ENCODE data around the gene FLNB.

Gene FLNB, protein sequence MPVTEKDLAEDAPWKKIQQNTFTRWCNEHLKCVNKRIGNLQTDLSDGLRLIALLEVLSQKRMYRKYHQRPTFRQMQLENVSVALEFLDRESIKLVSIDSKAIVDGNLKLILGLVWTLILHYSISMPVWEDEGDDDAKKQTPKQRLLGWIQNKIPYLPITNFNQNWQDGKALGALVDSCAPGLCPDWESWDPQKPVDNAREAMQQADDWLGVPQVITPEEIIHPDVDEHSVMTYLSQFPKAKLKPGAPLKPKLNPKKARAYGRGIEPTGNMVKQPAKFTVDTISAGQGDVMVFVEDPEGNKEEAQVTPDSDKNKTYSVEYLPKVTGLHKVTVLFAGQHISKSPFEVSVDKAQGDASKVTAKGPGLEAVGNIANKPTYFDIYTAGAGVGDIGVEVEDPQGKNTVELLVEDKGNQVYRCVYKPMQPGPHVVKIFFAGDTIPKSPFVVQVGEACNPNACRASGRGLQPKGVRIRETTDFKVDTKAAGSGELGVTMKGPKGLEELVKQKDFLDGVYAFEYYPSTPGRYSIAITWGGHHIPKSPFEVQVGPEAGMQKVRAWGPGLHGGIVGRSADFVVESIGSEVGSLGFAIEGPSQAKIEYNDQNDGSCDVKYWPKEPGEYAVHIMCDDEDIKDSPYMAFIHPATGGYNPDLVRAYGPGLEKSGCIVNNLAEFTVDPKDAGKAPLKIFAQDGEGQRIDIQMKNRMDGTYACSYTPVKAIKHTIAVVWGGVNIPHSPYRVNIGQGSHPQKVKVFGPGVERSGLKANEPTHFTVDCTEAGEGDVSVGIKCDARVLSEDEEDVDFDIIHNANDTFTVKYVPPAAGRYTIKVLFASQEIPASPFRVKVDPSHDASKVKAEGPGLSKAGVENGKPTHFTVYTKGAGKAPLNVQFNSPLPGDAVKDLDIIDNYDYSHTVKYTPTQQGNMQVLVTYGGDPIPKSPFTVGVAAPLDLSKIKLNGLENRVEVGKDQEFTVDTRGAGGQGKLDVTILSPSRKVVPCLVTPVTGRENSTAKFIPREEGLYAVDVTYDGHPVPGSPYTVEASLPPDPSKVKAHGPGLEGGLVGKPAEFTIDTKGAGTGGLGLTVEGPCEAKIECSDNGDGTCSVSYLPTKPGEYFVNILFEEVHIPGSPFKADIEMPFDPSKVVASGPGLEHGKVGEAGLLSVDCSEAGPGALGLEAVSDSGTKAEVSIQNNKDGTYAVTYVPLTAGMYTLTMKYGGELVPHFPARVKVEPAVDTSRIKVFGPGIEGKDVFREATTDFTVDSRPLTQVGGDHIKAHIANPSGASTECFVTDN (N-terminal part only)

GRCh38 chr3:58008141-58009025 is at the start of gene FLNB:
Gene FLNB (plus strand): TSS chr3:58008422. CDS start chr3:58008565, 143 bp downstream.
- peak; percentile 14 to 79 for DNase-seq

DNA sequence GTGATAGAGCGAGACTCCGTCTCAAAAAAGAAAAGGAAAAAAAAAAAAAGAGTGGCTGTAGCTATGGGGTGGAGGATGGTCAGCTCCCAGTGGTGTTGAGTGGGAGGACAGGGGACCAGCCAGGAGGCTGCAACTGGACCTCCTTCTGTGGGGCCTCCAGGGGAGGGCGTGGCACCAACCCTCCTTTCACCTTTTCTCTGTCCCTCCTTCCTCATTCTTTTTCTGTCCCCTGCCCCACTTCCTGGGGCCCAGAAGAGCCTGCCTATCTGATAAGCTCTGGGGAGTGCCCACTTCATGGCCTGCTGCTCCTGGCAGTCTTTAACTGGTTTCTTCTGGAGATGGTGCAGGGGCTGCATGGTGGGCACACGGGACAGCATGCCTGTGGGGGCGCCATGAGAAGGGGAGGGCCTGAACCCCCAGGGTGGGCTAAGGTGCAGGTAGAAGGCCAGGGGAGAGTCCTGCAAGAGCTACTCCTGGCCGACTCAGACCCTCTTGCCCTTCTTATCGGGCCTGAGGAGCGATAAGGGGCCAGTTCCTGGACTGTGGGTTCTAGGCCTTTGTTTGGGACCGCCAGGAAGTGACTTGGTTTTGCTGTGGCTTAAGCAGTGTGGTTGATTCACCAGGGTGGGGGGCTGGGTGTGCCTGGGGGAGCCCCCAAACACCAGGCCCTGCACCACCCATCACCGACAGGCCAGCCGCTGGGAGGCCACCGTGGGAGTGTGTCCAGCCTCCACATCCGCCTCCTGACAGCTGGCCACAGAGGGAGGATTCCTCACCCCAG is 49.4 kb upstream of the FLNB start:
- no peak for DNase-seq

GRCh38 chr3:57959423-57960173 is 48.6 kb upstream of the FLNB start:
- DNase-seq: no peak

GRCh38 chr3:57960174-57960505 is 48.1 kb upstream of the FLNB start:
- no peak for DNase-seq

DNA sequence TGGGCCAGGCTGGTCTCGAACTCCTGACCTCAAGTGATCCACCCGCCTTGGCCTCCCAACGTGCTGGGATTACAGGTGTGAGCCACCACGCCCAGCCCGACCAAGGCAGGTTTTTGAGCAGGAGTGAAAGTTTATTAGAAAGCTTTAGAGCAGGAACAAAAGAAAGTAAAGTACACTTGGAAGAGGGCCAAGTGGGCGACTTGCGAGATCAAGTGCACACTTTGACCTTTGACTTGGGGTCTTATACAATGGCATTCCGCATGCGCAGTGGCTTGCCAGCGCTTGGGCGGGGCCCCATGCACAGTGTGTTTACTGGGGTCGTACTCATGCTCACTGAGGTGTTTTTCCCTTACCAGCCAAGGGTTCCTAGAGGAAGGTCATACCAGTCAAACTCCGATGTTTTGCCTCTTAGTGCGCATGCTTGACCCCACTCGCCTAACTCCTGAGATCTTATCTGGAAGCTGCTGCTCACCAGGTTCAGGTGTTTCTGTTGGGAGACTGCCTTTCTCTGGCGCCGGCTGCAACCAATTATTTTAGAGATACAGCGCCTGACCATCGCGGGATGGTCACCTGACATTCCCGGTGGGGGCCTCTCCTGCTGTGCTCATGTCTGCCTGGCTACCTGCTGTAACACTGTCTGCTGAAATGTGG is 46.9 kb upstream of the FLNB start:
- DNase-seq: peak in 1 of 2 experiments; percentile 6

- DNase-seq: no peak
Measured at GRCh38 chr3:57961828-57962447, 46.3 kb upstream of the FLNB start.

GRCh38 chr3:57962448-57962834 is 45.8 kb upstream of the FLNB start:
- no peak for DNase-seq

DNA sequence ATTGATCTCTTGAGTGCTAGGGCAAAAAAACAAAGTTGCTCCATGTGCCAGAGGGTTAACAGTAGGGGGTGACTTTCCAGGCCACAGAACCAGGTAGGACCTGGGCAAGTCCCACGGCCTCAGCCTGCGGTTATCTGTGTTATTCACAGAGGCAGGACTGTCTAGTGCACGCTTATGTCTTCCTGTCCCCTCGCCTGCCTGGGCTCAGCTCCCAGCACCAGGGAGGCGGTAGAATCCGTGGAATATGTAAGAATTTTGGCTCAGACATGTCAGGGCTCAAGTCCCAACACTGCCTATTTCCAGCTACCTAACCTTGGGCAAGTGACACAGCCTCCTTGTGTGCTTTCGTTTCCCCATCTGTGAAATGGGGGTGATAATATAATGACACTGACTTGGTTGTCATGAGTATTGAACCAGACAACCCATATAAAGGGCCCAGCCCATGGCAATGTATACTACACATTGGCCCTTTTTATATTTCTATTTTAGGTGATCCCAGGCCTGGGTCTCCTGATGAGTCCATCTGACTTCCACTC is 44.3 kb upstream of the FLNB start:
- DNase-seq: no peak

GRCh38 chr3:57966829-57967228 is 41.4 kb upstream of the FLNB start:
- DNase-seq: no peak

DNA sequence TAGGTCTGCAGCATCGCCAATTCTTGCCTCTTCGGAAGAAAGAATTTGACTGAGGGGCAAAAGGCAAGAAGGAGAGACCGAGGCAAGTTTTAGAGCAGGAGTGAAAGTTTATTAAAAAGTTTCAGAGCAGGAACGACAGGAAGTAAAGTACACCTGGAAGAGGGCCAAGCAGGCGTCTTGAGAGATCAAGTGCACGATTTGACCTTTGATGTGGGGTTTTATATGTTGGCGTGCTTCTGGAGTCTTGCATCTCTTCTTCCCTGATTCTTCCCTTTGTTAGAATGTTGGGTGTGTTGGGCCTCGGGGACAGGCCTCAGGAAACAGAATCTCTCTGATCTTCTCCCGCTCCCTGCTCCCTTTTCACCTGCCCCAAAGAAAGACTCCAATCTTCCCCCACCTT is 40.6 kb upstream of the FLNB start:
- DNase-seq: no peak

- DNase-seq: no peak
Measured at GRCh38 chr3:57968501-57968900, 39.7 kb upstream of the FLNB start.

DNA sequence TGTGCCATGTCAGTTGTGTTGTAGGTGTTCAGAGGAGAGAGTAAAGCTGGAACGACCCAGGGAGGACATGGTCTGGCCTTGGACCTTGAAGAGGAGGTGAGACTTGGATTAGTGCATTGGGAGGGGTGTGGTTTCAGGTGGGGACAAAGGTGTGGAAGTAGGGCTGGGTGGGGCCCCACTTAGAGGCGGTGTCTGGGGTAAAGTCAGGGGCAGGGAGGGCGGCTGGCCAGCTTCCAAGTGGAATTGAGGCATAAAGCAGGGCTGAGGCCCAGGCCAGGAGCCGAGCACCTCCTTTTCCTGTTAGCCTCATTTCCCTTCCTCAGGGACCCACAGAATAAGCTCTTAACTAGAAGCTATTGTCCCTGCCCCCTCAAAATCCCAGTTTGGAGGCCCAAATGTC is 36.2 kb upstream of the FLNB start:
- DNase-seq: no peak

DNA sequence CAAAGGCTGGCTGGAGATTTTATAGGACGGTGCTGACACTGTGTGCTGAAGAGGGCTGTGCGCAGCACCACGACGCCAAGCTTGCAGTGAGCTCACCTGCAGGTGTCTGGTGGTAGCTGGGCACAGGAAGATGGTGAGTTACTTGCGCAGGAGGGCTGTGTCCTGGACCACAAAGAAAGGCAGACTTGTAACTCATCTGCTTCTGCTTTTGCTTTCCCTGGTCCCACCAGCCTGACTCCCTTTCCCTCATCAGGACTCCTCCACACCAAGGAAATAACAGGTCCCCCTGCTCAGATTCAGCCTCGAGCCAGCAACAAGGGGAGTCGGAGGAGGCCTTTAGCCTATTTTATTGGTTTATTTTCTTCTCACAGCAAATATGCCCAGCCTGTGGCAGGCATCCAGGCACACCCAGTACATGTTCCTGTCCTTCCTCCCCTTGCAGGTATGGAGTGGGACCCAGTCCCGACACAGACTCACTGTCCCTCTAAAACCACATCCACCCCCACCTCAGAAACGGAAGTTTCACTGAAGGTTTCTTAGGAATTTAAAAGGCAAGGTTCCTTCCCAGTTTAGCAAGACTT is 35.6 kb upstream of the FLNB start:
- no peak for DNase-seq

GRCh38 chr3:57973715-57974477 is 34.3 kb upstream of the FLNB start:
- DNase-seq: no peak

DNA sequence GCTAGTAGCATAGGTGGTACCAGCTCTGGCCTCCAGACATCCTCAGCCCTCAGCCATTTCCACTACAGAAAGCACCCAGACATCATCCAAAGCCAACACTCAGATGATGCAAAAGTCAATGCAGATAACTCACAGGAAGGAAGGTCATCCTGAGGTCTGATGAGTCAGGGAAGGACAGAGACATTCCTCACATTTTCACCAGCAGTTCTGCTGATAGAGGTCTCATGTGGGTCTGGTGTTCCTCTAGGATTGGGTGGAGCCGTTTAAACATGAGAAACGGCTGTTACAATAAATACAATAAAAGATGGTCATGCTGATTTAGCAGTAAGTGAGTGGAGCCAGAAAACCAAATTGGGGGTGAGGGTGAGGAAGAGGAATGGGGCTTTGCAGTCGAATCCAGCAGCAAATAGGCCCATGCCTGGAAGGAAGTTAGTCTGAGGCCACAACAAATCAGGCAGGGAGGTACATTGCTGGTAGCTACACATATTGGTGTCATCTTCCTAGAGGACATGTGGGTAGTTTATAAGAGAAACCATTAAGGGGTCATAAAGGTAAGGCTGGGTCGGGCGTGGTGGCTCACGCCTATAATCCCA is 33.3 kb upstream of the FLNB start:
- DNase-seq: no peak

DNA sequence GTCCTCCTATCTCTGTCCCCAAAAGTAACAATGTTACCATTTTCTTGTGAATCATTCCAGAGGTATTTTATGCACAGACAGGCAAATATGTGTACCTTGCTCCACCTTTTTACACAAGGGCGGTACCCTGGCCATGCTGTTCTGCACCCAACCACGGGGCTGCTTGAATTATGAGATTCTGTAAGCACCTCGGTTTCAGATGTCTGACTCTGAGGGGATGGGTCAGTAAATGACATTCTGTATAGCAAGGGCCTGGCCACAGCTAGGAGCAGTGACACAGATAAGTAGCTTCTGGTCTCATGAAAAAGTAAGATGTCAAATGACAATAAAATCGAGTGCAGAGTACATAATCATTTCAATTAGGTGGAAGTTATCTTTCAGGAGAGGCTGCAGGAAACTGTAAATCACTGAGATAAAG is 30.4 kb upstream of the FLNB start:
- DNase-seq: peak in 1 of 2 experiments; percentile 28

GRCh38 chr3:57978316-57978715 is 29.9 kb upstream of the FLNB start:
- DNase-seq: no peak

- DNase-seq: no peak
Measured at GRCh38 chr3:57980416-57980815, 27.8 kb upstream of the FLNB start.

All from NCI-H526 (cell line).